Activated CD4-positive, CD25-positive, alpha-beta regulatory T cell treated with anti-CD3 and anti-CD28 coated beads, Interleukin-2, amount 50 U/mL, for 72 hours (primary cell): ENCODE results near the gene PALD1.
"Not testable (repeated sequence)": the region's sequence is repeated elsewhere in the genome, so short reads cannot be mapped to it uniquely, and the experiment has no call there.

Experiments used
- DNase-seq: peaks from one replicate; pipeline ENCODE4 v3.0.0; 2021

PALD1 gene

GRCh38 chr10:70575874-70576802 is 97.6 kb downstream of the PALD1 start:
- DNase-seq = no peak

GRCh38 chr10:70576803-70577517 is 98.4 kb downstream of the PALD1 start:
- no peak for DNase-seq

GRCh38 chr10:70578371-70578947 is 99.9 kb downstream of the PALD1 start:
- DNase-seq = peak; percentile 51

GRCh38 chr10:70579234-70580002 is 100.9 kb downstream of the PALD1 start:
- no peak for DNase-seq

GRCh38 chr10:70581176-70581575 is 102.6 kb downstream of the PALD1 start:
- not testable (repeated sequence) for DNase-seq

GRCh38 chr10:70582793-70583668 is 104.5 kb downstream of the PALD1 start:
- DNase-seq = peak; percentile 14

GRCh38 chr10:70583669-70584037 is 105.1 kb downstream of the PALD1 start:
- peak; percentile 0 for DNase-seq

- peak; percentile 14 for DNase-seq
These were observed 105.8 kb downstream of the PALD1 start for GRCh38 chr10:70584366-70584765.

- DNase-seq = peak; percentile 21
These were observed 106.5 kb downstream of the PALD1 start for GRCh38 chr10:70584909-70585544.

- DNase-seq = peak; percentile 29
These were observed 107.1 kb downstream of the PALD1 start for GRCh38 chr10:70585578-70586169.

GRCh38 chr10:70586348-70586930 is 107.9 kb downstream of the PALD1 start:
- DNase-seq = no peak

- no peak for DNase-seq
These were observed 108.6 kb downstream of the PALD1 start for GRCh38 chr10:70587045-70587658.

- no peak for DNase-seq
These were observed 109.7 kb downstream of the PALD1 start for GRCh38 chr10:70588255-70588654.

GRCh38 chr10:70588859-70589570 is 110.4 kb downstream of the PALD1 start:
- DNase-seq = no peak

- no peak for DNase-seq
These were observed 111.4 kb downstream of the PALD1 start for GRCh38 chr10:70589762-70590654.

GRCh38 chr10:70590655-70591416 is 112.3 kb downstream of the PALD1 start:
- no peak for DNase-seq

GRCh38 chr10:70592186-70592735 is 113.7 kb downstream of the PALD1 start:
- no peak for DNase-seq
